HG03095 (cell line): ENCODE results near the gene ZCCHC3.
"Not testable (repeated sequence)": the region's sequence is repeated elsewhere in the genome, so short reads cannot be mapped to it uniquely, and the experiment has no call there.

Experiments
- ATAC-seq: cut with Tn5 transposase; IDR thresholded peaks from one replicate; pipeline ENCODE4 v1.9.1; 2021; ENCODE audit warnings: moderate library complexity; ENCODE audit not compliant: unreplicated experiment

The ZCCHC3 gene

DNA sequence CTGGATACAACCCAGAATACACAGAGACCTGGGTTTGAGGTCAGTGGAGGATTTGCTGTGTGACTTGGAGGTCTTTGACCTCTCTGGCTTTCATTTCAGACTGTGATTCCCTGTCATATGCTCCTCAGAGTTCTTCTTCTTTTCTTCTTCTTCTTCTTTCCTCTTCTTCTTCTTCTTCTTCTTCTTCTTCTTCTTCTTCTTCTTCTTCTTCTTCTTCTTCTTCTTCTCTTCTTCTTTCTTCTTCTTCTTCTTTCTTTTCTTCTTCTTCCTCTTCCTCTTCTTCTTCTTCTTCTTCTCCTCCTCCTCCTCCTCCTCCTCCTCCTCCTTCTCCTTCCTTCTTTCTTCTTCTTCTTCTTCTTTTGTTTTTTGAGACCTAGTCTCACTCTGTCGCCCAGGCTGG is 38.7 kb downstream of the ZCCHC3 start:
- ATAC-seq: not testable (repeated sequence)

DNA sequence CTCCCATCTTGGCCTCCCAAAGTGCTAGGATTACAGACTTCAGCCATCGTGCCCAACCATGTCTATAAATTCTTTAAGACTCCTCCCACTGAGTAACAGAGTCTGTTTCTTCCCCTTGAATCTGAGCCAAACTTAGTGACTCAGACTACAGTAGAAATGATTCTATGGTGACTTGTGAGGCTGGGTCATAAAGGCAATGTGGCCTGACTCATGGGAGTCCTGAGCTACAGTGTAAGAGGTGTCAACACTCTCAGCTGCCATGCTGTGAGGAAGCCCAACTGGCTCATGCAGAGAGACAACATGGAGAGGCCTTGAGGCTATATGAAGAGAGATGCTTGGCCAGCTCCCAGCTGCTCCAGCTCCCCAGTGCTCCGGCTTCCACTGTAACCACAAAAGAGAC is 44.3 kb downstream of the ZCCHC3 start:
- ATAC-seq: no peak

DNA sequence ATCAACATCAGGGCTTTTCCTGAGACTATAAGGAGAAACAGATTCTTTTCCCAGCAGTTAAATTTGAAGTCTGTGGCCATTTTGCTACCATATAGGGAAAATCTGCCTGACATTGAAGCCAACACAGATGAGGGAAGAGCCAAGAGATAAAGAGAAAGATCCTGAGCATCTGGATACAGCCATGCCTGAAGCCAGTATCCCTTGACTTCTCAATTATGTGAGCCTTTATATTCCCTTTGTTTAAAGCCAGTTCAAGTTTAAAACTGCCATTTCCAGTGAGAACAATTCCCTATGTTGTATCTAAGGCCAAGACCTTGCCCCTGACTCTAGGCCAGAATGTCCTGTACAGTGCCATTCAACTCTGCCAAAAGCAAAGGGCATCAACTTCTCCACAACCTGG is 45.7 kb downstream of the ZCCHC3 start:
- ATAC-seq: no peak

DNA sequence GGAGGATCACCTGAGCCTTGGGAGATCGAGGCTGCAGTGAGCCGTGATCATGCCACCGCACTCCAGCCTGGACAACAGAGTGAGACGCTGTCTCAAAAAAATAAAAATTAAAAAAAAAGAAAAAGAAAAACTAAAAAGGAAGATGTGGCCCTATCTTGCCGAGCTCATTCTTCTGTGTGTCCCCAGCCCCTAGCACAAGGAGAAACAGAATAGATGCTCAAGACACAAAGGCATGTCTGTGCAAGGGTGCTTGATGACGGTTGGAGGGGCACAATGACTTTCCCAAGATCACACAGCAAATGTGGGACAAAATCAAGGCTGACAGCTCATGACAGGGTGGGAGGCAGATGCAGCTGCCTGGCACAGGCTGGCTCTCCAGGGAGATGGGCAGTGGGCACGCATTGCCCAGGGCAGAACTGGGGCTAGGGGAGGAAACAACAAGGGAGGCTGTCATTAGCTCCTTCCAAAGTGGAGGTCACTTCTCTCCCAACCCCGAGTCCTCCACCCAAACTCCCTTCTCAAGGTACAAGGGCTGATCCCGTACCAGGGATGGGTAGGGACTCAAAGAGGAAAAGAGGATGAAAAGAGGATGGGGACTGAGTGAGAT is 48.8 kb downstream of the ZCCHC3 start:
- ATAC-seq: no peak

DNA sequence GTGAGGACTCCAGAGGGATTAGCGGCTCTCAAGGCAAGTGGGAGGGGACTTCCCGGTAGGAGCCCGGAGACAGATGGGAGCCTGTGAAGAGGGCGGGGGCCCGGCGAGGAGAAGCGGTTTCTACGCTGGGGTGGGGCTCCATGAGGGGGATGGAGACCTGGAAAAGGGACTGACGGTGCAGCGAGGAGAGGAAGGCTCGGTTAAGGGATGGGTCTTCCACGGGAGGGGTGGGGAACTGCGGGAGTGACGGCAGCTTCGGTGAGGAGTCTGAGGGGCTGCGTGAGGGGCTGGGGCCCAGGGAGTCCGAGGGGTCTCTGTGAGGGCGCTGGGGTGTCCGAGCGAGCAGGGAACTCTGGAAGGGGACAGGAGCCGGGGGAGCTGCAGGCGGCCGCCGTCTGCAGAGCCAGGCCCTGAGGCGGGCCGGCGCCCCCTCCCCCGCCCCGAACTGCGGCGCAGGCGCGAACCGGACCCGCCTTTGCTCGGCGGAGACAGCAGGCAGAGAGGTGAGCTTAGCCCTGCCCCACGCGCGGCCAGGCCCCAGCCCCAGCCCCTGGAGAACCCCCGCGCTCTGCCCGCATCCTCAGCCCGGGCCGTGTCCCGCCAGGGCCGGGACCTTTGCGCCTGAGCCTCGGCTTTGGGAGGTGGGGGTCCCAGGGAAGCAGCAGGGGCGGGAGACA is 49.4 kb downstream of the ZCCHC3 start, which contains the start of gene NRSN2:
Gene NRSN2, plus strand, starts transcription at position 472 of the 677 bp plus-strand sequence. CDS start 2,533 bp downstream, outside the sequence.
- ATAC-seq: peak; percentile 38

DNA sequence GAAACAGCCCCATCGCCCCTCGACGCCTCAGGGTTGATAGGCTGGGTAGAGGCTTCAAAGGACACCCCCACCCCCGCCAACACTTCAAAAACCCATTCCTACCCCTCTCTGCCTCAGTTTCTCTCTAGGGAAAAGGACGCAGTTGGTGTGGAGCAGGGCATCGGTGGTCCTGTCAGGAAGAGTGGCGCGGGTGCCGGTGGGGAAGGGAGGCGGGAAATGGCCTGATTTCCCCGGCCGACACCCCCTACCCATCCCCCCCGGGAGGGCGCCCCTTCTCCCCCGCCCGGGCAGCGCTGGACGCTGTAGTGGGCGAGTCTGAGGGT is 49.9 kb downstream of the ZCCHC3 start:
- no peak for ATAC-seq

DNA sequence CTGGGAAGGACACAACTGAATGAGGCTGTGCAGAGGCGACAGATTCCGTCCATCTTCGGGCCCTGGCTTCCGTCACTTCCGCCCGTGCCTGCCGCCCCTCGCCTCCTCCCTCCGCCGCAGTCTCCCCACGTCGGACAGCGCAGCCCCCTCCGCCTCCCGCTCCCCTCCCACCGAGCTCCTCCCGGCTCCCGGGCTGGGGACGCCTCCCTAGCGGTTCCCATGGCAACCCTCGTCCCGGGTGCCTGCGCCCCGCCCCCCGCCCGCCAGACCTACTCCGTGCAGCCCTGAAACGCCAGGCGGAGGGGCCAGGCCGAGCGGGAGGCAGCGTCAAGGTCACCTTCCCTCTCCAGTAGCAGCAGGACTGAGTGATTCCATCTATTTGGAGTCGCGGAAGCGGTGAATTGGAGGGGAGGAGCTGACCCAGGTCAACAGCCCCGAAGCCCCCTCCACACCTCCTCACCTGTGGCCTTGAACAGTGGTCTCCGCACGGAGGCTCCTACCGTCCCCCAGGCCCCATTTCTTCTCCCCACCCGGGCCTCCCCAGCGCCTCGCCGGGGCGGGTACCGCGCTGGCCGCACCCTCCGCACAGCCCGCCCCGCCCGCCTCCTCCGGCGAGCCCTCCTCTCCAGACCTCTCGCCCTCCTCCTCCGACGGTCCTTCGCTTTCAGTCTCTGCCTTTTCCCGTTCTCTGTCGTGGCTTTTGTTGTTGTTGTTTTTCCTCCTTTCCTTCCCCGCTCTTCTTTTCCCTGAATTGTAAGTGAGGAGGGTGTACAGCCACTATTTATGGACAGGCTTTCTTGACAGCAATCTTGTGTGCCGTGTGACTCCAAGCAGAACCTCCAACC is 50.5 kb downstream of the ZCCHC3 start:
- ATAC-seq: peak; percentile 67

DNA sequence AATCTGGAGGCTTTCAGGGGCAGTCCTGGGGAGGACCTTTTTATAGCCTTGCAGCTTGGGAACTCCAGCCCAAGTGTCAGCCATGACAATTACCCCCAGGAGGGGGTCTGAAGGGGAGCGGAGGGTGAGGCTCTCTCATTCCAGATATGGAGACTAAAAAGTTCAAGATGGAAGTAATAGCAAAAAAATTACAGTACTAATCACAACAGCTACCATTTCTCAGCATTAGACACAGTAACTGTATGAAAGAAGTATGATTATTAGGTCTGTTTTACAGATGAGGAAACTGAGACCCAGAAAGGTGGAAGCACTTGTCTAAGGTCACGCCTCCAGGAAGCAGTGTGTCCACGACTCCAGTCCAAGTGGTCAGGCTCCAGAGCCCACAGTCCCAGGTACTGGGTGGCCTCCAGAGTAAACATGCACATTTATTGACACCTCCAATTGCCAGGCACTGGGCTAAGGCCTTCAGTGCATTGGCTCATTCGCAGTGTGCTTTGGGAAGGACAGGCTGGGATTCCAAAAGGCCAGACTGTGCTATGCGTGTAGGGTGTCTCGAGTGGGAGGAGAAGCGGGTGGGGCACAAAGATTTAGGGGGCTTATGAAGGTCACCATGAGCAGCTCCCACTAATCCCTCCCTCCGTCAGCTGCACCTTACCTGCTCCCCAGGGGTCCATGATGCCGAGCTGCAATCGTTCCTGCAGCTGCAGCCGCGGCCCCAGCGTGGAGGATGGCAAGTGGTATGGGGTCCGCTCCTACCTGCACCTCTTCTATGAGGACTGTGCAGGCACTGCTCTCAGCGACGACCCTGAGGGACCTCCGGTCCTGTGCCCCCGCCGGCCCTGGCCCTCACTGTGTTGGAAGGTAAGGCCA is 51.8 kb downstream of the ZCCHC3 start:
- ATAC-seq: no peak
